Fibroblast of lung (primary cell): ENCODE data around the gene SKIC3. TPM values are rescaled to one million over a fixed set of nuclear protein-coding genes. Genes with fewer than 3 reads are reported as not detected.

Experiments
- DNase-seq, 2 donors: peaks; one replicate each; pipeline versions ENCODE4 v3.0.0 to v3.0.0-alpha.2; 2010; ENCODE audit warnings: low read depth in 2 of 2
- H2AFZ ChIP-seq: 2 replicates; pipeline ENCODE4 v1.5.1; 2012; ENCODE audit warnings: low read length, control low read depth, inconsistent platforms
- H3K27ac ChIP-seq: 2 replicates; pipeline ENCODE4 v1.5.1; 2011; ENCODE audit warnings: low read length, control low read depth; ENCODE audit not compliant: insufficient read depth
- H3K27me3 ChIP-seq: 2 replicates; pipeline ENCODE4 v1.5.1; 2011; ENCODE audit warnings: mild to moderate bottlenecking, low read length; ENCODE audit not compliant: control insufficient read depth, insufficient read depth
- H3K36me3 ChIP-seq: 2 replicates; pipeline ENCODE4 v1.5.1; 2011; ENCODE audit warnings: low read length; ENCODE audit not compliant: control insufficient read depth, insufficient read depth
- H3K4me1 ChIP-seq: 2 replicates; pipeline ENCODE4 v1.5.1; 2011; ENCODE audit warnings: low read length; ENCODE audit not compliant: control insufficient read depth, insufficient read depth; ENCODE audit errors: extremely low read depth
- H3K4me2 ChIP-seq: 2 replicates; pipeline ENCODE4 v1.5.1; 2011; ENCODE audit warnings: low read length, control low read depth; ENCODE audit not compliant: insufficient read depth; ENCODE audit errors: extremely low read depth
- H3K4me3 ChIP-seq, 4 experiments: fragments of 200-600 bp in 1 of 4; sonication (generic) in 1 of 4; replicated peaks in 1 of 4; 2 replicates each; pipeline ENCODE4 v1.5.1; 2011 to 2016; ENCODE audit warnings: low read length in 4 of 4, low read depth in 3 of 4, mild to moderate bottlenecking in 3 of 4, control low read depth in 2 of 4, inconsistent platforms in 1 of 4, mixed read lengths in 1 of 4; ENCODE audit not compliant: insufficient read depth in 1 of 4; ENCODE audit errors: control extremely low read depth in 1 of 4
- H3K79me2 ChIP-seq: 2 replicates; pipeline ENCODE4 v1.5.1; 2012; ENCODE audit warnings: mild to moderate bottlenecking, low read length, inconsistent platforms; ENCODE audit not compliant: control insufficient read depth, insufficient read depth
- H3K9ac ChIP-seq: 2 replicates; pipeline ENCODE4 v1.5.1; 2011; ENCODE audit warnings: mild to moderate bottlenecking, low read length, control low read depth; ENCODE audit not compliant: insufficient read depth
- H3K9me3 ChIP-seq: 2 replicates; pipeline ENCODE4 v1.5.1; 2012; ENCODE audit warnings: low read depth, low read length; ENCODE audit not compliant: control insufficient read depth, insufficient read depth
- H4K20me1 ChIP-seq: 2 replicates; pipeline ENCODE4 v1.5.1; 2011; ENCODE audit warnings: low read length; ENCODE audit not compliant: control insufficient read depth, insufficient read depth; ENCODE audit errors: extremely low read depth
- EZH2 ChIP-seq: IDR thresholded peaks from 2 replicates; pipeline ENCODE4 v1.5.1; 2012; ENCODE audit warnings: low read length, control low read depth, mild to moderate bottlenecking; ENCODE audit errors: missing control alignments
- polyA plus RNA-seq, 2 donors: library from polyadenylated mRNA; depleted of rRNA in 1 of 2; stranded (reverse) in 1 of 2; unstranded in 1 of 2; fragments of >200 nt; gene quantifications; 2 replicates each; pipeline ENCODE4 v1.2.1, GENCODE V29; 2011 to 2012; ENCODE audit warnings: missing spikeins in 1 of 2
- total RNA-seq: library from RNA; depleted of rRNA; stranded (reverse); fragments of >200 nt; gene quantifications from 2 replicates; pipeline ENCODE4 v1.2.1, GENCODE V29; 2014
- TF ChIP-seq, protein P1 (sequence below), 2 donors: IDR thresholded peaks in 1 of 2; conservative IDR thresholded peaks in 1 of 2; 1 replicate in 1 of 2; 2 replicates in 1 of 2; pipeline ENCODE4 v1.5.1; 2011 to 2012; ENCODE audit warnings: low read length in 2 of 2, control low read depth in 1 of 2, inconsistent platforms in 1 of 2, low read depth in 1 of 2, mild to moderate bottlenecking in 1 of 2

The SKIC3 gene
- total and polyA plus RNA-seq, 2 donors (not counting 1 experiment from before 2014, with no cell fraction given), result 105 to 152 TPM

DNA sequence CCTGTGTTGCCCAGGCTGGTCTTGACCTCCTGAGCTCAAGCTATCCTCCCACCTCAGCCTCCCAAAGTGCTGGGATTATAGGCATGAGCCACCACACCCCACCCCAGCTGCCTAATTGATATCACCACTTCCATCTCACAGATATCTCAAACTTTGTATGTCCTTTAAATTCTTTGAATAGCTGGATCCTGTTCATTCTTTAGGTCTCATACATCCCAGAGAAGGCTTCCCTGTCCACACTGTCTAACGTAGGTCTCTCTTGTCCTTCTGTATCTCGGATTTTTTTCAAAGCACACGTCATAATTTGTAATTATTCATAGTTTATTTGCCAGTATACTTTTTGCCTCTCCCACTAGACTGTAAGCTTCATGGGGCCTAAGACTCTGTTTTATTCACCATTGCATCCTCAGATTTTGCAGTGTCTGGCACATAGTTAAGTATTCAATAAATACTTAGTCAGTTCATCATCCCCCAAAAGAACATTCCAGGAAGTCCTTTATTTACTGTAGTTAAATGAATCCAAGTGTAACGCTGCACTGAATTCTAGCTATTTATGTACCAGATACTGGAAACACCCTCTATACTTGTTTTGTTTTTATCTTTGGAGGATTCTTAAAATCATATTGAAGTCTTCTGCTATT, 10.6 kb upstream of the SKIC3 start:
- Histone ChIP-seq H3K4me1 (no peaks in the 10 kb centered on the region), H3K4me2 (peak overlapping the region; percentile 30), H4K20me1 (no peaks in the 10 kb centered on the region), H3K9me3 (no peaks in the 10 kb centered on the region), H3K27me3 (no peaks in the 10 kb centered on the region), H3K79me2 (peaks cover 2% of the 10 kb centered on the region), H3K27ac (peak overlapping the region; percentile 29), H3K36me3 (no peaks in the 10 kb centered on the region), H3K9ac (no peak overlapping the region), H2AFZ (no peak overlapping the region), H3K4me3 (no peak overlapping the region)
- no peak for TF ChIP-seq EZH2
- TF ChIP-seq, protein P1, sequence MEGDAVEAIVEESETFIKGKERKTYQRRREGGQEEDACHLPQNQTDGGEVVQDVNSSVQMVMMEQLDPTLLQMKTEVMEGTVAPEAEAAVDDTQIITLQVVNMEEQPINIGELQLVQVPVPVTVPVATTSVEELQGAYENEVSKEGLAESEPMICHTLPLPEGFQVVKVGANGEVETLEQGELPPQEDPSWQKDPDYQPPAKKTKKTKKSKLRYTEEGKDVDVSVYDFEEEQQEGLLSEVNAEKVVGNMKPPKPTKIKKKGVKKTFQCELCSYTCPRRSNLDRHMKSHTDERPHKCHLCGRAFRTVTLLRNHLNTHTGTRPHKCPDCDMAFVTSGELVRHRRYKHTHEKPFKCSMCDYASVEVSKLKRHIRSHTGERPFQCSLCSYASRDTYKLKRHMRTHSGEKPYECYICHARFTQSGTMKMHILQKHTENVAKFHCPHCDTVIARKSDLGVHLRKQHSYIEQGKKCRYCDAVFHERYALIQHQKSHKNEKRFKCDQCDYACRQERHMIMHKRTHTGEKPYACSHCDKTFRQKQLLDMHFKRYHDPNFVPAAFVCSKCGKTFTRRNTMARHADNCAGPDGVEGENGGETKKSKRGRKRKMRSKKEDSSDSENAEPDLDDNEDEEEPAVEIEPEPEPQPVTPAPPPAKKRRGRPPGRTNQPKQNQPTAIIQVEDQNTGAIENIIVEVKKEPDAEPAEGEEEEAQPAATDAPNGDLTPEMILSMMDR (conservative IDR thresholded peaks at IDR 0.05 in 1 of 2, IDR thresholded peaks at IDR 0.05 in 1 of 2; ENCODE audit: low read depth in 1 of 2, low read length in 2 of 2), result no peak
- peak in 1 of 2 donors; percentile 60 for DNase-seq

DNA sequence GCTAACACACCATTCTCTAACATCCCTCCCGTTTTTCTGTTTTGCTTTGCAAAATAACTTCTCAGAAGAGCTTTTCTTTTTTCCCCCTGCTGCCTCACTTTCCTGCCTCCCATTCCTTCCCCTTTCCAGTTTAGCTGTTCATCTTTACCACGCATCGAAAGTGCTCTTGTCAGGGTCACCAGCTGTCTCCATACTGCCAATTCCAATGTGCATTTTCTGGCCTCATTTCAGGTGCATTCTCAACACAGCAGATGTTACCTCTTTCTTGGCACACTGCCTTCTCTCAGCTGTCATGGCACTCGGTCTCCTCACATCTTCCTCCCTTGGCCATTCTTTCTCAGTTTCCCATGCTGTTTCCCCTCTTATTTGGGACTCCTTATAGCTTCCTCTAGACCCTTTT, 9.7 kb upstream of the SKIC3 start:
- no peak overlapping the region for H2AFZ ChIP-seq
- H3K9me3 ChIP-seq, result no peaks in the 10 kb centered on the region
- no peaks in the 10 kb centered on the region for H3K36me3 ChIP-seq
- no peak overlapping the region for H3K9ac ChIP-seq
- H3K79me2 ChIP-seq, result peaks cover 2% of the 10 kb centered on the region
- no peaks in the 10 kb centered on the region for H4K20me1 ChIP-seq
- no peak overlapping the region for H3K4me3 ChIP-seq
- peak in 1 of 2 donors; percentile 14 for DNase-seq
- no peaks in the 10 kb centered on the region for H3K4me1 ChIP-seq
- TF ChIP-seq, protein P1 (conservative IDR thresholded peaks at IDR 0.05 in 1 of 2, IDR thresholded peaks at IDR 0.05 in 1 of 2; ENCODE audit: low read depth in 1 of 2, low read length in 2 of 2), result no peak
- TF ChIP-seq EZH2, result no peak
- no peak overlapping the region for H3K27ac ChIP-seq
- no peak overlapping the region for H3K4me2 ChIP-seq
- no peaks in the 10 kb centered on the region for H3K27me3 ChIP-seq

DNA sequence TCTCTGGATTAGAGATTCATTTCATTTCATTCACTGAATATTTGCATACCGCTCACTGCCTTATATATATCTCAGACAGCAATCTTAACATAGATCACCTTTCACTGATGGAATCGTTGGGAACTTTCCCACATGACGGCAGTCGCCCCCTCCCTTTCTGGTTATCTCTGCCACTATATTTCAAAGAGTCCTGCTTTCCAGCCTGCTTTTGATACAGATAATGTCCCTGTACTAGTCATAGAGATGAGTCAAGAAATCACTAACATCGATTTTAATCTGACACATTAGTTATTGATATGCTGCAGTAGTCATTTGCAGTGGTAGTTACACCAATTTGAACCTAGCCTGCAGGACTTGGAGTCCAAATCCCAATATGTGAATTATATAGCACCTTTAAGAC, 8.6 kb upstream of the SKIC3 start:
- no peaks in the 10 kb centered on the region for H3K36me3 ChIP-seq
- TF ChIP-seq EZH2, result no peak
- TF ChIP-seq, protein P1 (conservative IDR thresholded peaks at IDR 0.05 in 1 of 2, IDR thresholded peaks at IDR 0.05 in 1 of 2; ENCODE audit: low read depth in 1 of 2, low read length in 2 of 2), result no peak
- H3K9me3 ChIP-seq, result no peaks in the 10 kb centered on the region
- H3K79me2 ChIP-seq, result peaks cover 2% of the 10 kb centered on the region
- no peak overlapping the region for H3K27ac ChIP-seq
- H2AFZ ChIP-seq, result no peak overlapping the region
- no peak overlapping the region for H3K9ac ChIP-seq
- no peaks in the 10 kb centered on the region for H3K27me3 ChIP-seq
- H4K20me1 ChIP-seq, result no peaks in the 10 kb centered on the region
- no peaks in the 10 kb centered on the region for H3K4me1 ChIP-seq
- DNase-seq, result no peak
- no peak overlapping the region for H3K4me2 ChIP-seq
- H3K4me3 ChIP-seq, result no peak overlapping the region
